Activated naive CD8-positive, alpha-beta T cell (primary cell): ENCODE data around the gene PCSK7.
A peak's percentile ranks its signal among the peaks of the same experiment; 100 is the strongest.

Experiments
- H3K27ac Mint-ChIP-seq: one replicate; pipeline ENCODE4 v1.8.0; 2021; ENCODE audit warnings: mixed read lengths
- H3K27me3 Mint-ChIP-seq: one replicate; pipeline ENCODE4 v1.8.0; 2021; ENCODE audit warnings: mixed read lengths
- H3K36me3 Mint-ChIP-seq: one replicate; pipeline ENCODE4 v1.8.0; 2021; ENCODE audit warnings: mixed read lengths
- H3K4me1 Mint-ChIP-seq: one replicate; pipeline ENCODE4 v1.8.0; 2021; ENCODE audit warnings: low read depth, mixed read lengths
- H3K4me3 Mint-ChIP-seq: one replicate; pipeline ENCODE4 v1.8.0; 2021; ENCODE audit warnings: mild to moderate bottlenecking, mixed read lengths
- H3K9me3 Mint-ChIP-seq: one replicate; pipeline ENCODE4 v1.8.0; 2021; ENCODE audit warnings: low read depth, mixed read lengths

The PCSK7 gene

DNA sequence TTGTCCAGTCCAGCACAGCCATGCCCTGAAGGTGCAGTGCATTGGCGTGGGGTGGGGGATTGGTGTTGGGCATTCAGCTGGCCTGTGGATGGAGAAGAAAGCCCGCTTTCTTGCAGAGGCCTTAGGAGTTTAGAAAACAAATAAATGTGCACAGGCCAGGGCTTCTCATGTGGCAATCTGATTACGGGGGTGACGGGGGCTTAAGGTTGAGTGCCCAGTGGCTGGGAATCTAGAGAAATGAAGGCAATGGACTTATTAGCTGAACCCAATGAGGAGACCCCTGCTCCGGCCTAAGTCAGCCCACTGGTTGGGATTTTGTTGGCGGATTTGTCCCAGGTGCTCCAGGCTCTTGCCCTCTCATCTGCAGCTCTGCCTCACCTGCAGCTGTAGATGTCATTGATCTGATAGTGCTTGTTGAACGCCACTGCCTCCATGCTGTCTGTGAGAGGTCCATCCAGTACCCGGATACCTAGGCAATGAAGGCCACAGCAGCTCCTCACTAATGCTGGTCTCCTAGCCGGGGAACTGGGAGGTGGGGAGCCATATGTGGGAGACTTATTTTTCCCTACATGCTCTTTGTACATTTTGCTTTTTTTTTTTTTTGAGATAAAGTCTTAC, 6.2 kb downstream of the PCSK7 start:
- H3K36me3 Mint-ChIP-seq = peaks cover 8% of the 10 kb centered on the region
- no peaks in the 10 kb centered on the region for H3K9me3 Mint-ChIP-seq

DNA sequence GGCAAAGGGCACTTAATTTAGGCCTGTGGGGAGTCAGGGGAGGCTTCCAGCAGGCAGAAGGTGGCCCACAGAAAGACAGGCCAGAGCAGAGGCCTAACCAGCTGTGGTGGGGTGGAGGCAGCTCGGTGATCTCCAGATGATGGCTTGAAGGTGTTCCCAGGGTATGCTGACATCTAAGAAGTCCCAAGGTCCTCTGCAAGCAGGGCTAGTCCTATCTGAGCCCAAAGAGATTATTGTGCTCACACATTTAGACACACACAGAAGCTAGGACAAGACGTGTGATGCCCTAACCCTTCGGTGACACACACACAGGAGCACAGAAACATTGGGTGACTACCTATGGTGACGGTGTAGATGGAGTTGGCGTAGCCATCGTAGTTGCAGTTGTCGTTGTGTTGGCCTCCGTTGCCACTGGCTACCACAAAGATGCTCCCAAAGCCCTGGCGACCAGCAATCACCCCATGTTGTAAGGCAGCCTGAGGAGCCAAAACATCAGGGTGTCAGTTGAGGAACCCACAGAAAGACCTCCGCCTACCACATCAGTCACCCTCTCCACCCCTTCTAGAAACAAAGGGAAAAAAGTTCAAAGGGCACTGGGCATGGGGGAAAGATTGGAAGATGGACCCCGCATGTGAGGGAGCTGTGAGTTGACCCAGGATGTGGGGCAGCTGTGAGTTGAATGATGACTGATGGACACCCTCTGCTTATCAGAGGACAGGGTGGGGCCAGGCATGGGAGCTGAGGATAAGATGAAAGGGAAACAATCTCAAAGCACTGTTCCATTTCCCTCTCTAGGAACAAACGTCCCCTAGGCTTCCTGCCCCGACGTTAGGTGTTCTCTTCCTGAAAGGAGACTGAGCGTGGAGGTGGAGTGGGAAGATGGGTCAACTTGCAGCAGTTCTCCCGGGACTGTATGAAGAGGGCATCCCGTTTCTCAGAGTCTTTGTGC, 7.9 kb downstream of the PCSK7 start:
- no peaks in the 10 kb centered on the region for H3K27me3 Mint-ChIP-seq
- H3K9me3 Mint-ChIP-seq = no peaks in the 10 kb centered on the region
- peak overlapping the region; percentile 22 for H3K27ac Mint-ChIP-seq
- H3K36me3 Mint-ChIP-seq = peaks cover 6% of the 10 kb centered on the region
- no peak overlapping the region for H3K4me3 Mint-ChIP-seq
- peaks cover 15% of the 10 kb centered on the region for H3K4me1 Mint-ChIP-seq

More for the DNA sequence above, 6.2 kb downstream of the PCSK7 start:
- no peaks in the 10 kb centered on the region for H3K27me3 Mint-ChIP-seq
- peaks cover 29% of the 10 kb centered on the region for H3K4me1 Mint-ChIP-seq
- no peak overlapping the region for H3K27ac Mint-ChIP-seq
- no peak overlapping the region for H3K4me3 Mint-ChIP-seq

GRCh38 chr11:117222991-117223740, 8.7 kb downstream of the PCSK7 start:
- peaks cover 10% of the 10 kb centered on the region for H3K4me1 Mint-ChIP-seq
- H3K27ac Mint-ChIP-seq = peak overlapping the region; percentile 28
- no peaks in the 10 kb centered on the region for H3K27me3 Mint-ChIP-seq
- H3K4me3 Mint-ChIP-seq = no peak overlapping the region
- no peaks in the 10 kb centered on the region for H3K9me3 Mint-ChIP-seq
- H3K36me3 Mint-ChIP-seq = peaks cover 4% of the 10 kb centered on the region

- Mint-ChIP-seq H3K36me3 (peaks cover 3% of the 10 kb centered on the region), H3K27ac (peak overlapping the region; percentile 46), H3K4me1 (peaks cover 7% of the 10 kb centered on the region), H3K4me3 (no peak overlapping the region), H3K9me3 (no peaks in the 10 kb centered on the region), H3K27me3 (no peaks in the 10 kb centered on the region)
Measured at GRCh38 chr11:117221775-117222517, 9.9 kb downstream of the PCSK7 start.

DNA sequence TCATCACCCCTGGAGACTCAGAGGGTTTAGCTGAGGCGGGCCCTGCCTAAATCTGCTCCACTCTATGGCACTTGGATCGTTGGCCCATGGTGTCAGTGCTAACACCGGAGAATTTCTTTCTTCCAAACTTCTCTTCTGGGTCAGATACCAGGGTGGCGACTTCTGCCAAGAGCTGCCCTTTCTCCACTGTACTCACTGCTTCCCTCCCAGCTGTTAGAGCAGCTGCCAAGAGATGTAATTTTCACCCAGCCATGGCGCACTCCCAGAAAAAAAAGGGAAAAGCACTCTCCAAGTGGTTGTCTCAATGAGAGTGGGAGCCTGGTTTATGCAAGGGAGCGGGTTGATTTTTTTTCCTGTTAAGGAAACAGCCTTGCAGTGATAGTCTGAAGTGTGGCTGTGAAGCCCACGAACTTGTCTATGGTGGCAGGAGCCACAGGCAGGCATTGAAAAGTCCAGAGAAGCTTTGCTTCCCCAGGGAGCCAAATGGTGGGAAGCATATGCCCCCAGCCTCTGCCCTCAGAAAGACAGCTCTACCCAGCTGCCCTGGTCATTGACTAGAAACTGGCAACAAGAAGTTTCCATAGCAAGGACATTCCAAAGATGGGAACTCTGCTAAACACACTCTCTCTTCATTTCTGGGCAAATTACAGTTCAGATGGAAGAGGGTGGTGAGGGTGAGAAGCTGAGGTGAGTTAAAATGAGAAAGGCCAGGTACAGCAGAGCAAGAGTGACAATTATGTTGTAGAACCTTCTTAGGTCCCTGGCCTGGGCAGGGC, 10.7 kb downstream of the PCSK7 start:
- Mint-ChIP-seq H3K36me3 (peaks cover 3% of the 10 kb centered on the region), H3K9me3 (no peaks in the 10 kb centered on the region), H3K27ac (peak overlapping the region; percentile 22), H3K4me3 (no peak overlapping the region), H3K4me1 (no peaks in the 10 kb centered on the region), H3K27me3 (no peaks in the 10 kb centered on the region)

- H3K4me1 Mint-ChIP-seq = no peaks in the 10 kb centered on the region
Measured at GRCh38 chr11:117220568-117220967, 11.3 kb downstream of the PCSK7 start.

DNA sequence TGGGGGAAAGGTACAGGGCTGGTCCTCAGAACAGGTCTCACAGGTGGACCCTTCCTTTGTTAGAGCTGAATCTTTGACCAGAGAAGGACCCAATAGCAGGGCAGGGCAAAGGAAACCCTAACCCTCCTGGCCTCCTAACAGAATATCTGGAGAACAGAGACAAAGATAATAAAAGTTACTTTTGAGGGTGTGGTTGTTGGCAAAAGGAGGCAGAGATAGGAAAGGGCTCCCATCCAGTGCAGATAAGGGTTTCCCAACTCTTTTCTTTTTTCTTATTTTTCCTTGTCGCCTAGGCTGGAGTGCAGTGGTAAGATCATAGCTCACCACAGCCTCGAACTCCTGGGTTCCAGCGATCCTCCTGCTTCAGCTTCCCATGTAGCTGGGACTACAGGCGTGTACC, 11.9 kb downstream of the PCSK7 start:
- no peak overlapping the region for H3K4me3 Mint-ChIP-seq
- no peaks in the 10 kb centered on the region for H3K27me3 Mint-ChIP-seq
- no peak overlapping the region for H3K27ac Mint-ChIP-seq
- H3K4me1 Mint-ChIP-seq = no peaks in the 10 kb centered on the region
- peaks cover 3% of the 10 kb centered on the region for H3K36me3 Mint-ChIP-seq
- H3K9me3 Mint-ChIP-seq = no peaks in the 10 kb centered on the region

More at GRCh38 chr11:117220568-117220967, 11.3 kb downstream of the PCSK7 start:
- Mint-ChIP-seq H3K4me3 (no peak overlapping the region), H3K27me3 (no peaks in the 10 kb centered on the region), H3K27ac (peak overlapping the region; percentile 22), H3K36me3 (peaks cover 3% of the 10 kb centered on the region), H3K9me3 (no peaks in the 10 kb centered on the region)

GRCh38 chr11:117219455-117219854, 12.4 kb downstream of the PCSK7 start:
- no peaks in the 10 kb centered on the region for H3K4me1 Mint-ChIP-seq
- H3K27ac Mint-ChIP-seq = no peak overlapping the region
- no peak overlapping the region for H3K4me3 Mint-ChIP-seq
- peaks cover 3% of the 10 kb centered on the region for H3K36me3 Mint-ChIP-seq
- no peaks in the 10 kb centered on the region for H3K27me3 Mint-ChIP-seq
- H3K9me3 Mint-ChIP-seq = no peaks in the 10 kb centered on the region

- H3K4me1 Mint-ChIP-seq = no peaks in the 10 kb centered on the region
- H3K4me3 Mint-ChIP-seq = no peak overlapping the region
- H3K36me3 Mint-ChIP-seq = peaks cover 3% of the 10 kb centered on the region
- H3K27ac Mint-ChIP-seq = no peak overlapping the region
- H3K9me3 Mint-ChIP-seq = no peaks in the 10 kb centered on the region
- H3K27me3 Mint-ChIP-seq = no peaks in the 10 kb centered on the region
Measured at GRCh38 chr11:117219001-117219400, 12.9 kb downstream of the PCSK7 start.

GRCh38 chr11:117218133-117218915, 13.5 kb downstream of the PCSK7 start:
- no peaks in the 10 kb centered on the region for H3K9me3 Mint-ChIP-seq
- H3K4me1 Mint-ChIP-seq = no peaks in the 10 kb centered on the region
- H3K27ac Mint-ChIP-seq = no peak overlapping the region
- H3K27me3 Mint-ChIP-seq = no peaks in the 10 kb centered on the region
- H3K4me3 Mint-ChIP-seq = no peak overlapping the region
- peaks cover 3% of the 10 kb centered on the region for H3K36me3 Mint-ChIP-seq

- Mint-ChIP-seq H3K36me3 (peaks cover 5% of the 10 kb centered on the region), H3K27ac (no peak overlapping the region), H3K4me3 (no peak overlapping the region), H3K27me3 (no peaks in the 10 kb centered on the region), H3K4me1 (peaks cover 3% of the 10 kb centered on the region), H3K9me3 (no peaks in the 10 kb centered on the region)
Measured at GRCh38 chr11:117217141-117218084, 14.5 kb downstream of the PCSK7 start.

GRCh38 chr11:117214404-117215110, 17.3 kb downstream of the PCSK7 start:
- H3K36me3 Mint-ChIP-seq = peaks cover 7% of the 10 kb centered on the region
- H3K9me3 Mint-ChIP-seq = no peaks in the 10 kb centered on the region
- H3K27ac Mint-ChIP-seq = no peak overlapping the region
- H3K4me1 Mint-ChIP-seq = peaks cover 3% of the 10 kb centered on the region
- no peak overlapping the region for H3K4me3 Mint-ChIP-seq
- H3K27me3 Mint-ChIP-seq = no peaks in the 10 kb centered on the region
